GM19099 (cell line): Measurements from ENCODE around the gene TEFM.

Source experiments
- POLR2A ChIP-seq: IDR thresholded peaks from 3 replicates; pipeline ENCODE4 v1.6.1; 2011; ENCODE audit warnings: low read depth; ENCODE audit not compliant: insufficient read length; ENCODE audit errors: extremely low read depth

The TEFM gene

GRCh38 chr17:30926516-30926915 lies 20.5 kb upstream of the TEFM start:
- no peak for TF ChIP-seq POLR2A

DNA sequence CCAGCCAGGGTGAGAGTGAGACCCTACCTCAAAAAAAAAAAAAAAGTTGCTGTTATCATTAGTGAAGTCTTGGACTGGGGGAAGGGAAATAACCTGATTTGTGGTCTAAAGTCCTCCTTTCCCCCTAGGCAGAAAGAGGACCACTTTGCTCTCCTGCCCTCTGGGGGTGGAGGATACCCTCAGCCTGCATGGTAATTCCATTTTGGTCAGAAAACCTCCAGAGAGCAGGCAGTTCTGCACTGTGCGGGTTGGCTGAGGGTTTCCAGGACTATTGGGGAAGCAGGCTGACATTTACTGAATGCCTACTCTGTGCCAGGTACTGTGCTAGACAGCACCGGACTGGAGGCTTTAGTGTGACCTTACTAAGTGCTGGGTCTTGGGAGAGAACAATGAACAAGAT lies 18.3 kb upstream of the TEFM start:
- TF ChIP-seq POLR2A = no peak

- TF ChIP-seq POLR2A = no peak
These were observed 16.4 kb upstream of the TEFM start for GRCh38 chr17:30922235-30923030.

DNA sequence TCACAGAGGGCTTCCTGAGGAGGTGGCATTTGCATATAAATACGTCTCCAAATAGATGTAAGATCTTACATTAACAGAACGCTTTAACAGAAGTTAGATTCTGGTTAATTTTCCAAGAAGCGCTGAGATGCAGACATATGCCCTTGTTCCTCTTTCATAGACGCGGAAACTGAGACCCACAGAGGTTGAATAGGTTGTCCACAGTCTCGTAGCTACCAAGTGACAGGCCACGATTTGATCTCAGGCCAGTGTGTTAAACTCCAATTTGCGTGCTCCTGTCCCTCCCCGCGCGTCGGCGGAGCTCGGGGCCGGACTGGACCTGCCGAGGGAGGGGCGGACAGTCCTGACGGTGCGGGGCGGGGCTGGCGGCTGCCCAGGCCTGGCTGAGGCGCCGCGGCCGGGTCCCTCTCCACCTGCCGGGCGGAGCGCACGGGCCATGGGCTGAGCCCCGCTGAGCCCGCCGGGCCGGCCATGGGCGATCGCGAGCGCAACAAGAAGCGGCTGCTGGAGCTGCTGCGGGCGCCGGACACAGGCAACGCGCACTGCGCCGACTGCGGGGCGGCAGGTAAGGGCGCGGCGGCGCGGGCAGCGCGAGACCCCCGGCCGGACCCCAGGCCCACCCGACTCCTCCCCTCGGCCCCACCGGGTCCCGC lies 15.6 kb upstream of the TEFM start, which contains the start of gene ADAP2:
Gene ADAP2 (plus strand): TSS at position 402 of the 653 bp plus-strand sequence. CDS start 70 bp downstream, at position 472.
- TF ChIP-seq POLR2A = no peak

DNA sequence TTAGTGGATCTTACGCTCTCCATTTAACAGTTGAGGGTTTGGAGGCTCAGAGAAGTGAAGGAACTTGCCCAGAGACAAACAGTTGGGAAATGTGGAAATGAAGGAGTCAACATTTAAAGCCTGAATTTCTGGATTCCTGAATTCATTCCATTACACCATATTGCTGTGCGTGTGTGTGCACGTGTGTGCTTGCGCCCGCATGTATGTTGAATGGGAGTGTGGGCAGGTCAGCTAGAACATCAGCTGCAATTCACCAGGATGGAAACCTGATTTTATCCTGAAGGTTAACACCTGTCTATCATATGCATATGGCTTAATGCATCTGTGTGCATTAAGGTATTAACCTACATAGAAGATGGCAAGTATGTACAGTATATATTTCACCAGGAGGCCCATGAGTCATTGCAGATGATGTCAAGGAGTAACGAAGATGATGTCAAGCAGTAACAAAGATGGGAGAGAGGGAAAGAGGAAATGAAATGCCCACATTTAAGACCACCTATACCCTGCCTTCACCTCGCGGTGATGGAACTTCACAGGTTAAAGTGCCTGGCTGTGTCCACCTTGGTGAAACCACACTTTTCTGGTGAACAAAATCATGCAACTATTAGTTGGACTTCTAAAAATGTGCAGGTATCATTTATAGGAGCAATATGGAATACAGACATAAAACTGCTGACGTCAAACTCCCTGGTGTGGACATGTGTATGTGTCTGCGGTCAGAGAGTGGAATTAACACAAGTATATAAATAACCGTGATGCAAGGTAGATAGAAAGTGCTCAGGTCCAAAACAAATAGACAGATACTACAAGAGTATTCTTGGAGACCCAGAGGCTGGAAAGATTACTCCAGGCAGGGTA lies 14.9 kb upstream of the TEFM start:
- no peak for TF ChIP-seq POLR2A

- no peak for TF ChIP-seq POLR2A
These were observed 14.2 kb upstream of the TEFM start for GRCh38 chr17:30920282-30920681.

DNA sequence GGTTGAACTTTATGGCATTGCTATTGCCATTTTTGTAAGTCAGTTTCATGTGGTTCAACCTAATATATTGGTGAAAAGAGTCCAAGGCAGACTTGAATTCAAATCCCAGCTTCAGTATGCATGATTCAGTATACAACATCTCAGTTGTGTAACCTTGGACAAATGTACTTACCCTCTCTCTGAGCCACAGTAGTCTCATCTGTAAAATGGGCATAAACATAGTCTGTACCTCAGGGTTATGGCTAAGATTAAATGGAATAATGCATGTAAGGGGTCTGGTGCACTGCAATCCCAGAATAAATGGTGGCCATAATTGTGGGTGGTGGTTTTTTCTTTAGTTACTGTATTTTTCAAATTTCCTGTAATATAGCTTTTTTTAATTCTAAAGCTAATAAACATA lies 11.0 kb upstream of the TEFM start:
- no peak for TF ChIP-seq POLR2A

GRCh38 chr17:30915833-30916611 lies 10.0 kb upstream of the TEFM start:
- no peak for TF ChIP-seq POLR2A

DNA sequence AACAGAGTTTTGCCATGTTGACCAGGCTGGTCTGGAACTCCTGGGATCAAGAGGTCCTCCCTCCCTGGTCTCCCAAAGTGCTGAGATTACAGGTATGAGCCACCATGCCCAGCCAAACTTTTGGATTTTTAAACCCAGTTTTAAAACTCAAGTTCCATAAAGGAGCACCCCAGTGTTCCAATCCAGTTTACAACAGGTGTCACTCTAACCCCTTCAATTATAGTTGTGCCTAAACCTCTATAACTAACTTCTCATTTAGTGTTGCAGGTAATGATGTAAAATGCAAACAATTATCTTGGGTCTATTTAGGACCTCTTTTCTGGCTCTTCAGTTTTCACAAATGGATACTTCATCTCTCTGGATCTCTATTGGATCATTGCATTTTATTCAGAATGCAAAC lies 7.9 kb upstream of the TEFM start:
- TF ChIP-seq POLR2A = no peak

GRCh38 chr17:30908717-30909420 lies 2.8 kb upstream of the TEFM start:
- TF ChIP-seq POLR2A = no peak

- no peak for TF ChIP-seq POLR2A
These were observed 317 bp downstream of the TEFM start for GRCh38 chr17:30905742-30906100.

- TF ChIP-seq POLR2A = no peak
These were observed 8.7 kb downstream of the TEFM start for GRCh38 chr17:30897311-30897710.

DNA sequence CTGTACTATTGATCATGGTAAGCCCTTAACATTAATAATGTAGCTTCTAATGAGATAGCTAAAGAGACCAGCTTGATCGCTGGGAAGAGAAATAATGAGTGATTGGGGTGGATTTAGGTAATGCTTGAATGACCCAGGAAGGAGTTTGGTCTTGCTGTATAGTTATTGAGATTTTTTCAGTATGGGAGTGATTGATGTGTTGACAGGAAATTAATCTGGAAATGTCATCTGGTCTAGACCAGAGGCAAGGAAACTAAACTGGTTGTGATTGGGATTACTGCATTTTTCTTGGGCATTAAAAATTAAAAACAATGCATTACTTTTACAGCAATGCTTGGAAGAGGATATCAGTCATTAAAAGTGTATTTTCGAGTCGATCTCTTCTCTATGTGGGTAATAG lies 11.8 kb downstream of the TEFM start:
- TF ChIP-seq POLR2A = no peak

GRCh38 chr17:30886187-30886586 lies 19.9 kb downstream of the TEFM start:
- no peak for TF ChIP-seq POLR2A
